Dermis blood vessel endothelial cell (primary cell): Measurements from ENCODE around the gene KLHDC8A. TPM values are rescaled to one million over a fixed set of nuclear protein-coding genes. Genes with fewer than 3 reads are reported as not detected.

Experiments
- DNase-seq: peaks from one replicate; pipeline ENCODE4 v3.0.0; 2010
- total RNA-seq: library from RNA; depleted of rRNA; stranded (reverse); fragments of >200 nt; gene quantifications from 2 replicates; pipeline ENCODE4 v1.2.3, GENCODE V29; 2014

KLHDC8A gene
- total RNA-seq, 1 donor from 2014 or later = not detected

- no peak for DNase-seq
Observed at GRCh38 chr1:205344066-205344928, 12.4 kb downstream of the KLHDC8A start.

GRCh38 chr1:205343431-205344065, 13.2 kb downstream of the KLHDC8A start:
- DNase-seq = peak; percentile 17

GRCh38 chr1:205342986-205343385, 13.7 kb downstream of the KLHDC8A start:
- no peak for DNase-seq

- no peak for DNase-seq
Observed at GRCh38 chr1:205340676-205341075, 16.0 kb downstream of the KLHDC8A start.

GRCh38 chr1:205339717-205340116, 17.0 kb downstream of the KLHDC8A start:
- no peak for DNase-seq

GRCh38 chr1:205339197-205339702, 17.5 kb downstream of the KLHDC8A start:
- no peak for DNase-seq

GRCh38 chr1:205338011-205338410, 18.7 kb downstream of the KLHDC8A start:
- DNase-seq = no peak

GRCh38 chr1:205337481-205337880, 19.2 kb downstream of the KLHDC8A start:
- DNase-seq = no peak

- peak; percentile 86 for DNase-seq
Observed at GRCh38 chr1:205335692-205336091, 21.0 kb downstream of the KLHDC8A start.

- DNase-seq = no peak
Observed at GRCh38 chr1:205332015-205332791, 24.5 kb downstream of the KLHDC8A start.

- no peak for DNase-seq
Observed at GRCh38 chr1:205330150-205330549, 26.6 kb downstream of the KLHDC8A start.

GRCh38 chr1:205329719-205330118, 27.0 kb downstream of the KLHDC8A start:
- no peak for DNase-seq

GRCh38 chr1:205328476-205328875, 28.2 kb downstream of the KLHDC8A start:
- DNase-seq = no peak

- no peak for DNase-seq
Observed at GRCh38 chr1:205326812-205327466, 29.8 kb downstream of the KLHDC8A start.

GRCh38 chr1:205325334-205325884, 31.3 kb downstream of the KLHDC8A start:
- peak; percentile 90 for DNase-seq

- peak; percentile 57 for DNase-seq
Observed at GRCh38 chr1:205324781-205325180, 31.9 kb downstream of the KLHDC8A start.

- DNase-seq = no peak
Observed at GRCh38 chr1:205323794-205324193, 32.9 kb downstream of the KLHDC8A start.

- DNase-seq = no peak
Observed at GRCh38 chr1:205321959-205322283, 34.8 kb downstream of the KLHDC8A start.

- DNase-seq = peak; percentile 93
Observed at GRCh38 chr1:205321162-205321958, 35.4 kb downstream of the KLHDC8A start, which contains the start of gene NUAK2. Gene NUAK2 (minus strand): TSS chr1:205321745. CDS start chr1:205321628, 117 bp downstream.

- peak; percentile 61 for DNase-seq
Observed at GRCh38 chr1:205319081-205320018, 37.4 kb downstream of the KLHDC8A start.
